Small intestine (tissue), 7 donors: Measurements from ENCODE around the gene CCDC78. TPM values are rescaled to one million over a fixed set of nuclear protein-coding genes. Genes with fewer than 3 reads are reported as not detected.

Source experiments
- DNase-seq, 2 donors: peaks; one replicate each; pipeline versions ENCODE4 v3.0.0 to v3.0.0-alpha.2; 2013
- FAIRE-seq: peaks from 2 replicates; lab custom pipeline; 2012; peaks lifted over from hg19 to GRCh38; lab: Jason Lieb, UNC
- H3K27ac ChIP-seq, 3 donors: one replicate each; pipeline ENCODE4 v1.5.1; 2013; ENCODE audit warnings: low read length in 2 of 3, mild to moderate bottlenecking in 2 of 3, control low read depth in 1 of 3, inconsistent platforms in 1 of 3, low read depth in 1 of 3, moderate library complexity in 1 of 3
- H3K27me3 ChIP-seq, 3 donors: one replicate each; pipeline ENCODE4 v1.6.1; 2013; ENCODE audit warnings: low read length in 3 of 3, inconsistent platforms in 1 of 3; ENCODE audit not compliant: control insufficient read depth in 3 of 3, insufficient read depth in 3 of 3
- H3K36me3 ChIP-seq, 3 donors: one replicate each; pipeline ENCODE4 v1.6.1; 2013; ENCODE audit warnings: low read length in 3 of 3, inconsistent platforms in 1 of 3, low read depth in 1 of 3, mild to moderate bottlenecking in 1 of 3, moderate library complexity in 1 of 3; ENCODE audit not compliant: control insufficient read depth in 3 of 3, insufficient read depth in 2 of 3
- H3K4me1 ChIP-seq, 3 donors: one replicate each; pipeline ENCODE4 v1.6.1; 2013; ENCODE audit warnings: low read length in 2 of 3, inconsistent platforms in 1 of 3, low read depth in 1 of 3, mild to moderate bottlenecking in 1 of 3, moderate library complexity in 1 of 3; ENCODE audit not compliant: control insufficient read depth in 3 of 3, insufficient read depth in 2 of 3
- H3K4me3 ChIP-seq, 3 donors: one replicate each; pipeline ENCODE4 v1.5.1; 2013; ENCODE audit warnings: low read length in 3 of 3, control low read depth in 1 of 3, inconsistent platforms in 1 of 3, low read depth in 1 of 3, mild to moderate bottlenecking in 1 of 3, moderate library complexity in 1 of 3
- H3K9me3 ChIP-seq, 2 donors: one replicate each; pipeline ENCODE4 v1.6.1; 2013; ENCODE audit warnings: low read depth in 1 of 2, low read length in 1 of 2; ENCODE audit not compliant: control insufficient read depth in 2 of 2, insufficient read depth in 1 of 2
- WGBS, 3 donors: extraction: QIAGEN DNeasy Blood & Tissue Kit; methylation state at CpG; one replicate each; pipeline ENCODE4 v1.1.7; 2013; 5-methylcytosine and 5-hydroxymethylcytosine counted together
- polyA plus RNA-seq, 4 donors: library from polyadenylated mRNA; stranded (reverse) in 3 of 4; unstranded in 1 of 4; fragments of 200-250 nt in 3 of 4; fragments of 120-200 nt in 1 of 4; gene quantifications; one replicate each; pipeline versions ENCODE4 v1.2.1 to v1.2.3, GENCODE V29; 2013
- donor health status: healthy with polysubstance abuse.
- donor health status: control.
- donor health status: control.
- donor health status: Bipolar disorder and iron deficiency.
- donor health status: healthy.

Gene CCDC78
- polyA plus RNA-seq, 4 donors, result 0.72 to 1.6 (median 0.95) TPM; not detected in 1

- Histone ChIP-seq H3K27ac (no peak overlapping the region), H3K27me3 (no peaks in the 10 kb centered on the region), H3K4me1 (peaks cover 0 to 10% (median 3%) of the 10 kb centered on the region in 3 donors), H3K9me3 (no peaks in the 10 kb centered on the region), H3K4me3 (no peak overlapping the region), H3K36me3 (peaks cover 2 to 73% (median 12%) of the 10 kb centered on the region in 3 donors)
- 95 to 96% (median 96%) methylated on average over 29 of the region's 29 CpGs for WGBS, 3 donors
- DNase-seq (no peak), FAIRE-seq (no peak)
These were observed 10.8 kb upstream of the CCDC78 start for GRCh38 chr16:736936-737481.

DNA sequence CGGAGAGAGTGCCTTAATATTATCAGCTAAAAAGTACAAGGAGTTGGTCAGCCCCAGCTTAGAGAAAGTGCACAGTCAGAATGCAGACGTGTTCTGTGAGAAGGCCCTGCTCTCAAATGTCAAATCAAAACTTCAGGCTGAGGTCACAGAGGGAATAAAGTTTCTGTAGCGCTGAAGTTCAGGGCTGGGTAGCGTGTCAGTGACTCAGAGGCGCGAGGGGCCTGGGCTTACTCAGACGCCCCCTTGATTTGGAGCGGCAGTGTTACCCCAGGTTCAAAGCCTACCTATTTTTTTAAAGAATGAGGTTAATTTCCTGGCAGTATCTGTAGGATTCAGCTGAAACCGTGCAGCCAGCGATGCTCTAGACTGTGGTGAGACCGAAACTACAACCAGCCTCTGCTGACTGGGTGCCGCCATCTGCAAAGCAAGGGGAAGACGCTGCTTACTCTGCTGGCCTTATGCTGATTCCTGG lies 9.8 kb upstream of the CCDC78 start:
- no peak overlapping the region for H3K27ac ChIP-seq
- H3K36me3 ChIP-seq, result peaks cover 2 to 83% (median 12%) of the 10 kb centered on the region in 3 donors
- no peak overlapping the region for H3K4me3 ChIP-seq
- DNase-seq (no peak), FAIRE-seq (no peak)
- H3K9me3 ChIP-seq, result no peaks in the 10 kb centered on the region
- H3K27me3 ChIP-seq, result no peaks in the 10 kb centered on the region
- 76 to 91% (median 80%) methylated on average over 13 of the region's 13 CpGs for WGBS, 3 donors
- H3K4me1 ChIP-seq, result peaks cover 0 to 7% (median 3%) of the 10 kb centered on the region in 3 donors

DNA sequence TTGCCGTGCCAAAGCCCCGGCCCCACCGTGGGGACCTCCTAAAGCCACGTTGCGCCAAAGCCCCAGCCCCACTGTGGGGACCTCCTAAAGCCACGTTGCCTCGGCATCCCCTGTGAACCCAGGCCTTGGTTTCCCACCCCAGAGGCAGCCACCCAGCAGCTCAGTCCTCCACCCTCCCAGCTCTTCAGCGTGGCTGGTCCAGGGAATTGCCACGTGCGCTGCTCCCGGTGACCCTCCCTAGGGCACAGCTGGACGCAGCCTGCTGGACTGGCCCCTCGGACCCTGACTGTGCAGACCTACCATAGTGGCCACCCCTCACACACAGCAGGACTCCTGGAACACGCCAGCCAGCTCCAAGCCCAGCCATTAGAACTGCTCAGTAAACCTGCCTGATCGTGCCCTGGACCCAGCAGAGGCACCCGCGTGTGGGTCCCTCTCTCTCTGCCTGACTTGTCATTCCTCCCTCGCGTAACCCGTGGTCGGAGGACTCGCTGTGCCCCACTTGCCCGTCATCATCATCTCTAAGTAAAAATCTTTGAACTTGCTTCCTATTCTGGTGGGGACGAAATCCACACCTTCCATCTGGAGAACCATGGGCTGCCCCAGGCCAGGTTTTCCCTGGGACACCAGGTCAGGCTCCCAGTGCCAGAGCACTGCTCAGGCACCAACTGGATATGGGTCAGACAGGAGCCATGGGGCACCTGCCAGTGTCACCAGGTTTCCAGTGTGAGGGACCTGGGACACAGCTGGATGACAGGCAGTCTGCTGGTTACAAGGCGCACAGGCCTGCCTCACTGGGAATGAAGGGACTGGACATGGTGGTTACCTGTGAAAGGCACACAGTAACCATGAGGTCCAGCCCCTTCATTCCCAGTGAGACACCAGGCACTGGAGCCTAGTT lies 9.0 kb upstream of the CCDC78 start:
- FAIRE-seq, result no peak
- no peak overlapping the region for H3K27ac ChIP-seq
- no peak for DNase-seq
- H3K36me3 ChIP-seq, result peaks cover 2 to 91% (median 12%) of the 10 kb centered on the region in 3 donors
- 93 to 94% (median 94%) methylated on average over 25 of the region's 25 CpGs for WGBS, 3 donors
- H3K27me3 ChIP-seq, result no peaks in the 10 kb centered on the region
- no peak overlapping the region for H3K4me3 ChIP-seq
- no peaks in the 10 kb centered on the region for H3K9me3 ChIP-seq
- peaks cover 0 to 7% (median 3%) of the 10 kb centered on the region in 3 donors for H3K4me1 ChIP-seq

DNA sequence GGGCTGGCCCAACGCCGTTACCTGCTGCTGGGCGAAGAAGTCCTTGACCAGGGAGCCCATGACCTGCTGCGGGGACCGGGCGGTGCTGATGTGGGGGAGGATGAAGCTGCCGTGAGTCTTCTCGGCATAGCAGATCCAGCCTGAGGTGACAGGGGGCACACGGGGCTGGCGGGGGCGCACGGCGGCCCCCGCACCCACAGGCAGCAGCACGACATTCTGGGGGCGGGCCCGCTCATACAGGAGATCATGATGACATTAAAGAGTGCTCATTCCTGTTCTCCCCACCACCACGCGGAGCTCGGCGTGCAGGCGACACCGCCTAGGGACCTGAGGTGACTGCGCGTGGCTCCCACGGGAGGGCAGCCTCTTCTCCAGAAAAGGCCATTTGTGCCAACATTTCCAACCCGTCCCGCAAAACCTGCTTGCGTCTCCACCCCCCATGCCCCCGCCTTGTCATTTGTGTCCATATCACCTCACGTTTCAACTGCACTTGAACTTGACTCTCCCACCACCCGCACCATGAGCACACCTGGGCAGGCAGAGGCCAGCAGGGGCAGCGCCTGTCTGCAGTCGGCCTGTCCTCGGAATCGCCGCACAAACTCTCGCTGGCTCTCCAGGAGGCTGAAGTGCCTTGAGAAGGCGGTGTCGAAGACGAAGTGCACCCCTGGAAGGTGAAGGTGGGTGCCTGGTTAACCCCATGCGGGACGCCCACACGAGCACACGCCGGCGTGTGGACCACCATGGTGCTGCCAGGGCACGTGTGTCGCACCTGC lies 8.2 kb upstream of the CCDC78 start:
- 92 to 96% (median 92%) methylated on average over 44 to 49 of the region's 49 CpGs for WGBS, 3 donors
- DNase-seq, result no peak
- FAIRE-seq, result no peak

GRCh38 chr16:733382-734207 lies 7.4 kb upstream of the CCDC78 start:
- Histone ChIP-seq H3K4me3 (no peak overlapping the region), H3K27ac (no peak overlapping the region), H3K27me3 (peaks cover 0 to under 1% (median 0%) of the 10 kb centered on the region in 3 donors), H3K36me3 (peaks cover 2 to 91% (median 12%) of the 10 kb centered on the region in 3 donors), H3K4me1 (peaks cover 0 to 4% (median 1%) of the 10 kb centered on the region in 3 donors), H3K9me3 (no peaks in the 10 kb centered on the region)
- 84 to 90% (median 85%) methylated on average over 34 of the region's 34 CpGs for WGBS, 3 donors
- FAIRE-seq (no peak), DNase-seq (no peak)

More for the DNA sequence above, 8.2 kb upstream of the CCDC78 start:
- Histone ChIP-seq H3K9me3 (no peaks in the 10 kb centered on the region), H3K27ac (no peak overlapping the region), H3K4me1 (no peaks in the 10 kb centered on the region), H3K4me3 (no peak overlapping the region), H3K36me3 (peaks cover 2 to 97% (median 12%) of the 10 kb centered on the region in 3 donors), H3K27me3 (no peaks in the 10 kb centered on the region)

- no peak for DNase-seq
- Histone ChIP-seq H3K27ac (no peak overlapping the region), H3K4me3 (no peak overlapping the region), H3K36me3 (peaks cover 2 to 86% (median 12%) of the 10 kb centered on the region in 3 donors), H3K27me3 (peaks cover 0 to 3% (median 0%) of the 10 kb centered on the region in 3 donors), H3K9me3 (no peaks in the 10 kb centered on the region), H3K4me1 (peaks cover 0 to 6% (median 4%) of the 10 kb centered on the region in 3 donors)
- FAIRE-seq, result no peak
- WGBS, 3 donors, result 88 to 89% (median 88%) methylated on average over 13 of the region's 13 CpGs
These were observed 6.7 kb upstream of the CCDC78 start for GRCh38 chr16:732936-733335.

DNA sequence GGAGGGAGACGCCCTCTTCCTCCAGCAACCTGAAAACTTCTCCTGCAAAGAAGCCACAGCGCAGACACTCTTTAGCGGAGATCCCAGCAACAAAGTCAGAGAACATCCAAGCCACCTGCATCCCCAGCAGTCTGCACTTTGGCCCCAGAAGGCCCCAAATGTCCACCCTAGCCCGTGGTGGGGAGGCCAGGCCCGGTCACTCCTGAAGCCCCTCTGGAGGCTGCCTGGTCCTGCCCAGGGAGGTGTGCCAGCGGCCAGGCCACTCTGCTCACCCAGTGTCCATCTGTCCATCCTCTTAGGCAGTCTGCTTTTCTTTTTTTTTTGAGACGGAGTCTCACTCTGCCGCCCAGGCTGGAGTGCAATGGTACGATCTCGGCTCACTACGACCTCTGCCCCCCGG lies 6.1 kb upstream of the CCDC78 start:
- Histone ChIP-seq H3K4me3 (no peak overlapping the region), H3K36me3 (peaks cover 2 to 80% (median 12%) of the 10 kb centered on the region in 3 donors), H3K4me1 (peaks cover 0 to 12% (median 4%) of the 10 kb centered on the region in 3 donors), H3K27me3 (peaks cover 0 to 6% (median 2%) of the 10 kb centered on the region in 3 donors), H3K9me3 (no peaks in the 10 kb centered on the region), H3K27ac (no peak overlapping the region)
- DNase-seq (no peak), FAIRE-seq (no peak)
- 91 to 97% (median 93%) methylated on average over 12 of the region's 12 CpGs for WGBS, 3 donors
